Measurements from ENCODE around the gene LSP1. TPM values are rescaled to one million over a fixed set of nuclear protein-coding genes. Genes with fewer than 3 reads are reported as not detected.

Gene LSP1
- total and polyA plus RNA-seq, 8 donors = 9.8 to 239 (median 58.9) TPM

GRCh38 chr11:1926156-1927025 lies 73.5 kb downstream of the LSP1 start:
- peaks cover 0 to 46% (median 1%) of the 10 kb centered on the region in 3 donors for H3K27me3 ChIP-seq
- peaks cover 0 to 6% (median 0%) of the 10 kb centered on the region in 4 donors for H3K4me1 ChIP-seq
- intact Hi-C loops (cut with DNase I; ENCODE audit: low total_unique reads) = no loop called here
- TF ChIP-seq CTCF (IDR thresholded peaks at IDR 0.05) (no peak), POLR2AphosphoS5 (IDR thresholded peaks at IDR 0.05) (no peak), POLR2A (IDR thresholded peaks at IDR 0.05) (no peak), EP300 (IDR thresholded peaks at IDR 0.05) (no peak)
- no peak for DNase-seq
- peak overlapping the region in 1 of 5 donors; percentile 44 for H3K27ac ChIP-seq
- no peaks in the 10 kb centered on the region for H3K9me3 ChIP-seq
- H3K36me3 ChIP-seq = no peaks in the 10 kb centered on the region
- 83 to 88% (median 84%) methylated on average over 38 to 41 of the region's 41 CpGs for WGBS, 5 donors
- no peak overlapping the region for H3K4me3 ChIP-seq

GRCh38 chr11:1927026-1927847 lies 74.4 kb downstream of the LSP1 start:
- Histone ChIP-seq H3K27me3 (peaks cover 0 to 39% (median 0%) of the 10 kb centered on the region in 3 donors), H3K4me3 (no peak overlapping the region), H3K27ac (peak overlapping the region in 1 of 5 donors; percentile 44), H3K9me3 (no peaks in the 10 kb centered on the region), H3K4me1 (no peaks in the 10 kb centered on the region), H3K36me3 (no peaks in the 10 kb centered on the region)
- WGBS, 5 donors = 56 to 64% (median 60%) methylated on average over 20 to 28 of the region's 28 CpGs
- TF ChIP-seq CTCF (IDR thresholded peaks at IDR 0.05) (no peak), POLR2AphosphoS5 (IDR thresholded peaks at IDR 0.05) (no peak), EP300 (IDR thresholded peaks at IDR 0.05) (no peak), POLR2A (IDR thresholded peaks at IDR 0.05) (no peak)
- intact Hi-C loops (cut with DNase I; ENCODE audit: low total_unique reads) = no loop called here
- DNase-seq = peak in 1 of 2 donors; percentile 78

GRCh38 chr11:1927848-1928469 lies 75.1 kb downstream of the LSP1 start:
- no peak overlapping the region for H3K4me3 ChIP-seq
- no peaks in the 10 kb centered on the region for H3K4me1 ChIP-seq
- intact Hi-C loops (cut with DNase I; ENCODE audit: low total_unique reads) = no loop called here
- H3K27me3 ChIP-seq = peaks cover 0 to 33% (median 0%) of the 10 kb centered on the region in 3 donors
- no peak for DNase-seq
- H3K9me3 ChIP-seq = no peaks in the 10 kb centered on the region
- H3K36me3 ChIP-seq = no peaks in the 10 kb centered on the region
- TF ChIP-seq POLR2AphosphoS5 (IDR thresholded peaks at IDR 0.05) (no peak), EP300 (IDR thresholded peaks at IDR 0.05) (no peak), CTCF (IDR thresholded peaks at IDR 0.05) (no peak), POLR2A (IDR thresholded peaks at IDR 0.05) (no peak)
- peak overlapping the region in 2 of 5 donors; percentile 8 to 56 for H3K27ac ChIP-seq
- WGBS, 5 donors = 77 to 84% (median 82%) methylated on average over 6 to 20 of the region's 20 CpGs

- peaks cover 0 to 29% (median 0%) of the 10 kb centered on the region in 3 donors for H3K27me3 ChIP-seq
- intact Hi-C loops (cut with DNase I; ENCODE audit: low total_unique reads) = no loop called here
- no peaks in the 10 kb centered on the region for H3K4me1 ChIP-seq
- DNase-seq = no peak
- TF ChIP-seq EP300 (IDR thresholded peaks at IDR 0.05) (no peak), POLR2A (IDR thresholded peaks at IDR 0.05) (no peak), CTCF (IDR thresholded peaks at IDR 0.05) (no peak), POLR2AphosphoS5 (IDR thresholded peaks at IDR 0.05) (no peak)
- H3K4me3 ChIP-seq = no peak overlapping the region
- no peaks in the 10 kb centered on the region for H3K9me3 ChIP-seq
- 55 to 86% (median 83%) methylated on average over 5 to 13 of the region's 13 CpGs for WGBS, 5 donors
- peak overlapping the region in 2 of 5 donors; percentile 8 to 56 for H3K27ac ChIP-seq
- no peaks in the 10 kb centered on the region for H3K36me3 ChIP-seq
These were observed 75.6 kb downstream of the LSP1 start for GRCh38 chr11:1928470-1928890.

Data from stomach (tissue), 9 donors.